Effector memory CD4-positive, alpha-beta T cell (primary cell): ENCODE data around the gene ARHGAP42.

ENCODE experiments used
- DNase-seq, 3 donors: peaks; one replicate each; pipeline ENCODE4 v3.0.0-alpha.2; 2020
- H3K27ac ChIP-seq: 2 replicates; pipeline ENCODE4 v1.7.0; 2013; ENCODE audit warnings: mild to moderate bottlenecking, low read length, moderate library complexity; ENCODE audit not compliant: insufficient read depth, poor library complexity, severe bottlenecking
- H3K27me3 ChIP-seq: replicated peaks from 2 replicates; pipeline ENCODE4 v1.7.0; 2013; ENCODE audit warnings: mild to moderate bottlenecking, low read length; ENCODE audit not compliant: insufficient read depth, control insufficient read depth, poor library complexity, severe bottlenecking
- H3K36me3 ChIP-seq: 2 replicates; pipeline ENCODE4 v1.7.0; 2013; ENCODE audit warnings: mild to moderate bottlenecking, low read length, moderate library complexity; ENCODE audit not compliant: control insufficient read depth, insufficient read depth
- H3K4me1 ChIP-seq: 2 replicates; pipeline ENCODE4 v1.7.0; 2013; ENCODE audit warnings: low read length, mild to moderate bottlenecking; ENCODE audit not compliant: control insufficient read depth, insufficient read depth, poor library complexity, severe bottlenecking
- H3K4me3 ChIP-seq: 2 replicates; pipeline ENCODE4 v1.7.0; 2013; ENCODE audit warnings: low read length, low read depth, mild to moderate bottlenecking; ENCODE audit not compliant: insufficient read depth, poor library complexity, severe bottlenecking
- H3K9me3 ChIP-seq: 2 replicates; pipeline ENCODE4 v1.7.0; 2013; ENCODE audit warnings: mild to moderate bottlenecking, low read length, moderate library complexity; ENCODE audit not compliant: control insufficient read depth

Gene ARHGAP42

GRCh38 chr11:100769165-100769564 is 82.1 kb downstream of the ARHGAP42 start:
- DNase-seq: no peak

GRCh38 chr11:100769617-100770016 is 82.5 kb downstream of the ARHGAP42 start:
- Histone ChIP-seq H3K36me3 (no peaks in the 10 kb centered on the region), H3K4me1 (no peaks in the 10 kb centered on the region), H3K27ac (no peak overlapping the region), H3K27me3 (no peaks in the 10 kb centered on the region), H3K9me3 (no peaks in the 10 kb centered on the region), H3K4me3 (no peak overlapping the region)
- no peak for DNase-seq

More at GRCh38 chr11:100769165-100769564, 82.1 kb downstream of the ARHGAP42 start:
- H3K27ac ChIP-seq: no peak overlapping the region
- no peaks in the 10 kb centered on the region for H3K36me3 ChIP-seq
- no peaks in the 10 kb centered on the region for H3K27me3 ChIP-seq
- no peaks in the 10 kb centered on the region for H3K4me1 ChIP-seq
- no peak overlapping the region for H3K4me3 ChIP-seq
- no peaks in the 10 kb centered on the region for H3K9me3 ChIP-seq

- no peaks in the 10 kb centered on the region for H3K4me1 ChIP-seq
- H3K27me3 ChIP-seq: no peaks in the 10 kb centered on the region
- H3K36me3 ChIP-seq: no peaks in the 10 kb centered on the region
- no peak overlapping the region for H3K27ac ChIP-seq
- no peak overlapping the region for H3K4me3 ChIP-seq
- H3K9me3 ChIP-seq: no peaks in the 10 kb centered on the region
- DNase-seq: no peak
Observed at GRCh38 chr11:100774132-100774531, 87.0 kb downstream of the ARHGAP42 start.

- no peaks in the 10 kb centered on the region for H3K27me3 ChIP-seq
- no peak overlapping the region for H3K27ac ChIP-seq
- DNase-seq: no peak
- no peaks in the 10 kb centered on the region for H3K36me3 ChIP-seq
- no peaks in the 10 kb centered on the region for H3K4me1 ChIP-seq
- no peak overlapping the region for H3K4me3 ChIP-seq
- no peaks in the 10 kb centered on the region for H3K9me3 ChIP-seq
Observed at GRCh38 chr11:100774859-100775258, 87.8 kb downstream of the ARHGAP42 start.

- Histone ChIP-seq H3K27me3 (no peaks in the 10 kb centered on the region), H3K4me1 (no peaks in the 10 kb centered on the region), H3K9me3 (no peaks in the 10 kb centered on the region), H3K36me3 (no peaks in the 10 kb centered on the region), H3K27ac (no peak overlapping the region), H3K4me3 (no peak overlapping the region)
- DNase-seq: no peak
Observed at GRCh38 chr11:100776212-100776896, 89.3 kb downstream of the ARHGAP42 start.

- Histone ChIP-seq H3K4me3 (no peak overlapping the region), H3K9me3 (no peaks in the 10 kb centered on the region), H3K27ac (no peak overlapping the region), H3K36me3 (no peaks in the 10 kb centered on the region), H3K27me3 (no peaks in the 10 kb centered on the region), H3K4me1 (no peaks in the 10 kb centered on the region)
- no peak for DNase-seq
Observed at GRCh38 chr11:100777103-100777502, 90.0 kb downstream of the ARHGAP42 start.

GRCh38 chr11:100777736-100778135 is 90.6 kb downstream of the ARHGAP42 start:
- H3K36me3 ChIP-seq: no peaks in the 10 kb centered on the region
- H3K27ac ChIP-seq: no peak overlapping the region
- H3K9me3 ChIP-seq: no peaks in the 10 kb centered on the region
- no peaks in the 10 kb centered on the region for H3K4me1 ChIP-seq
- no peak for DNase-seq
- H3K4me3 ChIP-seq: no peak overlapping the region
- no peaks in the 10 kb centered on the region for H3K27me3 ChIP-seq

GRCh38 chr11:100778166-100778785 is 91.2 kb downstream of the ARHGAP42 start:
- no peak overlapping the region for H3K4me3 ChIP-seq
- no peaks in the 10 kb centered on the region for H3K27me3 ChIP-seq
- no peaks in the 10 kb centered on the region for H3K9me3 ChIP-seq
- H3K36me3 ChIP-seq: no peaks in the 10 kb centered on the region
- H3K27ac ChIP-seq: no peak overlapping the region
- DNase-seq: no peak
- no peaks in the 10 kb centered on the region for H3K4me1 ChIP-seq

- Histone ChIP-seq H3K27me3 (no peaks in the 10 kb centered on the region), H3K36me3 (no peaks in the 10 kb centered on the region), H3K9me3 (no peaks in the 10 kb centered on the region), H3K4me3 (no peak overlapping the region), H3K4me1 (no peaks in the 10 kb centered on the region), H3K27ac (no peak overlapping the region)
- DNase-seq: no peak
Observed at GRCh38 chr11:100780470-100780869, 93.4 kb downstream of the ARHGAP42 start.

GRCh38 chr11:100785148-100785983 is 98.3 kb downstream of the ARHGAP42 start:
- Histone ChIP-seq H3K36me3 (no peaks in the 10 kb centered on the region), H3K4me1 (no peaks in the 10 kb centered on the region), H3K4me3 (no peak overlapping the region), H3K27ac (no peak overlapping the region), H3K9me3 (no peaks in the 10 kb centered on the region), H3K27me3 (no peaks in the 10 kb centered on the region)
- DNase-seq: no peak
